Measurements from ENCODE around the gene AHCYL2.

- TF ChIP-seq EP300 (IDR thresholded peaks at IDR 0.05), result no peak
- TF ChIP-seq, protein P1, sequence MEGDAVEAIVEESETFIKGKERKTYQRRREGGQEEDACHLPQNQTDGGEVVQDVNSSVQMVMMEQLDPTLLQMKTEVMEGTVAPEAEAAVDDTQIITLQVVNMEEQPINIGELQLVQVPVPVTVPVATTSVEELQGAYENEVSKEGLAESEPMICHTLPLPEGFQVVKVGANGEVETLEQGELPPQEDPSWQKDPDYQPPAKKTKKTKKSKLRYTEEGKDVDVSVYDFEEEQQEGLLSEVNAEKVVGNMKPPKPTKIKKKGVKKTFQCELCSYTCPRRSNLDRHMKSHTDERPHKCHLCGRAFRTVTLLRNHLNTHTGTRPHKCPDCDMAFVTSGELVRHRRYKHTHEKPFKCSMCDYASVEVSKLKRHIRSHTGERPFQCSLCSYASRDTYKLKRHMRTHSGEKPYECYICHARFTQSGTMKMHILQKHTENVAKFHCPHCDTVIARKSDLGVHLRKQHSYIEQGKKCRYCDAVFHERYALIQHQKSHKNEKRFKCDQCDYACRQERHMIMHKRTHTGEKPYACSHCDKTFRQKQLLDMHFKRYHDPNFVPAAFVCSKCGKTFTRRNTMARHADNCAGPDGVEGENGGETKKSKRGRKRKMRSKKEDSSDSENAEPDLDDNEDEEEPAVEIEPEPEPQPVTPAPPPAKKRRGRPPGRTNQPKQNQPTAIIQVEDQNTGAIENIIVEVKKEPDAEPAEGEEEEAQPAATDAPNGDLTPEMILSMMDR (IDR thresholded peaks at IDR 0.05), result no peak
Measured at GRCh38 chr7:129443612-129444011, 218.8 kb downstream of the AHCYL2 start.

Data from gastroesophageal sphincter (tissue), 3 donors.